ENCODE measurements around the gene BSN. TPM values are rescaled to one million over a fixed set of nuclear protein-coding genes. Genes with fewer than 3 reads are reported as not detected.

Gene BSN
- total and polyA plus RNA-seq, 2 experiments from 2014 or later = under 0.01 to 0.03 TPM

DNA sequence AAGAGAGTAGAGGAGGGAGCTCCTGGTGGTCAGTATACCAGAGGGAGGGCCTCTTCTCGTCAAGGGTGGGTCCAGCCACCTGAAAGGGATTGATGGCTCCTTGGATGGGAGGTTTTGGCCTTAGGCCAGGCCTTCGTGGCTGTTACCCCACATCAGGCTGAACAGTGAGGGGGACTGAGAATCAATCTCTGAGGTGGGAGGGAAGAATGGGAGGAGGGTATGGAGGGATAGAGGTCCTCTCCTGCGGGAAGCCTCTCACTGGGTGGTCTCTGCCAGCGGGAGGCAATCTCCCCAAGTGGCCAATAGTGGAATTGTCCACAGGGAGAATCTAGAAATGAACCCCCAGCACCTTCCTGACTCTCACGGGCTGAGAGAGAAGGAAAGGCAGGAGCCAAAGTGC lies 53.5 kb downstream of the BSN start:
- TF ChIP-seq EZH2 (IDR thresholded peaks at IDR 0.05; ENCODE audit: insufficient read depth, poor library complexity, severe bottlenecking) (no peak), EZH2phosphoT487 (IDR thresholded peaks at IDR 0.05; ENCODE audit: insufficient read depth, low read depth) (no peak)
- no peak for DNase-seq
- Histone ChIP-seq H3K9me3 (ENCODE audit: low read depth) (no peaks in the 10 kb centered on the region), H3K9me2 (ENCODE audit: insufficient read depth) (no peaks in the 10 kb centered on the region), H3K79me2 (ENCODE audit: insufficient read depth) (no peaks in the 10 kb centered on the region), H3F3A (ENCODE audit: insufficient read depth) (peaks cover 9% of the 10 kb centered on the region; the same call in 1 of the 2 replicates), H2AFZ (no peak overlapping the region), H3K36me3 (ENCODE audit: low read depth) (no peaks in the 10 kb centered on the region), H3K9ac (no peak overlapping the region), H3K27me3 (replicated peaks; ENCODE audit: insufficient read depth) (no peaks in the 10 kb centered on the region), H4K20me1 (ENCODE audit: insufficient read depth) (no peaks in the 10 kb centered on the region), H3K4me3 (no peak overlapping the region), H3K27ac (no peak overlapping the region), H3K4me2 (ENCODE audit: unreplicated experiment) (no peak overlapping the region), H3K4me1 (ENCODE audit: insufficient read depth) (peaks cover 13% of the 10 kb centered on the region; the same call in 1 of the 2 replicates)
- in situ Hi-C loops (cut with MboI) = no loop called here
- 48 to 51% methylated on average over 5 of the region's 5 CpGs for WGBS, 2 experiments (ENCODE audit: low coverage in 1 of 2, low lambda C conversion rate in 2 of 2, missing lambda C conversion rate in 2 of 2)

DNA sequence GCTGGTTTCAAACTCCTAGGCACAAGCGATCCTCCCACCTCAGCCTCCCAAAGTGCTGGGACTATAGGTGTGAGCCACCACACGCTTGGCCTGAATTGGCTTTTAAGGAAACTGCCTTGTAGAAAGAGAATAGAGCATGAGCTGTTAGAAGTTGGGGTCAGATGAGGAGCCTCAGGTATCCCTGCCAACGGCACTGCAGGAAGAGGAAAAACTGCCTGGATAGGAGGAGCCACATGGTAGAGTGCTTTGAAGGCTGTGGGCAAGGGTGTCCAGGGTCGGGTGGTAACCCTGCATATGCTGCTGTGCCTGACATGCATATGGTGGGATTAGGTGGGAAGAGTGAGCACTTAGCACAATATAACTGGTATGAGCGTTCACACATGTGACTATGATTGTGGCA lies 55.0 kb downstream of the BSN start:
- Histone ChIP-seq H3K9me2 (ENCODE audit: insufficient read depth) (no peaks in the 10 kb centered on the region), H3K4me1 (ENCODE audit: insufficient read depth) (peaks cover 13% of the 10 kb centered on the region; the same call in 1 of the 2 replicates), H3K27me3 (replicated peaks; ENCODE audit: insufficient read depth) (no peaks in the 10 kb centered on the region), H3F3A (ENCODE audit: insufficient read depth) (peaks cover 9% of the 10 kb centered on the region; the same call in 1 of the 2 replicates), H3K9ac (no peak overlapping the region), H3K4me3 (no peak overlapping the region), H3K27ac (no peak overlapping the region), H3K9me3 (ENCODE audit: low read depth) (no peaks in the 10 kb centered on the region), H3K4me2 (ENCODE audit: unreplicated experiment) (no peak overlapping the region), H4K20me1 (ENCODE audit: insufficient read depth) (no peaks in the 10 kb centered on the region), H3K79me2 (ENCODE audit: insufficient read depth) (no peaks in the 10 kb centered on the region), H3K36me3 (ENCODE audit: low read depth) (no peaks in the 10 kb centered on the region), H2AFZ (no peak overlapping the region)
- TF ChIP-seq EZH2phosphoT487 (IDR thresholded peaks at IDR 0.05; ENCODE audit: insufficient read depth, low read depth) = no peak
- TF ChIP-seq EZH2 (IDR thresholded peaks at IDR 0.05; ENCODE audit: insufficient read depth, poor library complexity, severe bottlenecking) = no peak
- no peak for DNase-seq
- 66 to 79% methylated on average over 5 of the region's 5 CpGs for WGBS, 2 experiments (ENCODE audit: low coverage in 1 of 2, low lambda C conversion rate in 2 of 2, missing lambda C conversion rate in 2 of 2)
- in situ Hi-C loops (cut with MboI) = no loop called here

DNA sequence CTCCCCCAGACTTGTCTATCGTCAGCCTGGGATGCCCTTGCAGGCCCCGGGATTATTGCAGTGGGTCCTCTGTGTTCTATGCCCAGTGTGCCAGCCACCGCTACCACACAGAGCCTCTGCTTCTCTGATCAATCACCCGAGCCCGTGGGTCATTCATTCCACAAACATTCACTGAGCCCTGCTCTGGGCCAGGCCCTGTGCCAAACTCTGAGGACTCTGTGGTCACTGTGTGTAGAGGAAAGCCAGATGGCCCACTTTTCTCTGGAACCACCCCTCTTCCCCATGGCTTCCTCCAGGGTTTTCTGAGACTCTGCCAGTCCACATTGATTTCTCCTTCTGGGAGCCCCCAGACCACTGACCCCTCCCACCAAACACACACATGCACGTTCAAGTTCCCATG lies 55.5 kb downstream of the BSN start:
- H3K4me3 ChIP-seq = no peak overlapping the region
- no peaks in the 10 kb centered on the region for H4K20me1 ChIP-seq (ENCODE audit: insufficient read depth)
- in situ Hi-C loops (cut with MboI) = no loop called here
- H2AFZ ChIP-seq = no peak overlapping the region
- WGBS, 2 experiments (ENCODE audit: low coverage in 1 of 2, low lambda C conversion rate in 2 of 2, missing lambda C conversion rate in 2 of 2) = 37 to 39% methylated on average over 6 of the region's 6 CpGs
- no peaks in the 10 kb centered on the region for H3K36me3 ChIP-seq (ENCODE audit: low read depth)
- H3F3A ChIP-seq (ENCODE audit: insufficient read depth) = peaks cover 9% of the 10 kb centered on the region; the same call in 1 of the 2 replicates
- TF ChIP-seq EZH2 (IDR thresholded peaks at IDR 0.05; ENCODE audit: insufficient read depth, poor library complexity, severe bottlenecking) (no peak), EZH2phosphoT487 (IDR thresholded peaks at IDR 0.05; ENCODE audit: insufficient read depth, low read depth) (no peak)
- no peaks in the 10 kb centered on the region for H3K9me3 ChIP-seq (ENCODE audit: low read depth)
- H3K27me3 ChIP-seq (replicated peaks; ENCODE audit: insufficient read depth) = no peaks in the 10 kb centered on the region
- H3K9me2 ChIP-seq (ENCODE audit: insufficient read depth) = no peaks in the 10 kb centered on the region
- H3K79me2 ChIP-seq (ENCODE audit: insufficient read depth) = no peaks in the 10 kb centered on the region
- peaks cover 13% of the 10 kb centered on the region; the same call in 1 of the 2 replicates for H3K4me1 ChIP-seq (ENCODE audit: insufficient read depth)
- no peak overlapping the region for H3K9ac ChIP-seq
- no peak overlapping the region for H3K27ac ChIP-seq
- no peak overlapping the region for H3K4me2 ChIP-seq (ENCODE audit: unreplicated experiment)
- no peak for DNase-seq

DNA sequence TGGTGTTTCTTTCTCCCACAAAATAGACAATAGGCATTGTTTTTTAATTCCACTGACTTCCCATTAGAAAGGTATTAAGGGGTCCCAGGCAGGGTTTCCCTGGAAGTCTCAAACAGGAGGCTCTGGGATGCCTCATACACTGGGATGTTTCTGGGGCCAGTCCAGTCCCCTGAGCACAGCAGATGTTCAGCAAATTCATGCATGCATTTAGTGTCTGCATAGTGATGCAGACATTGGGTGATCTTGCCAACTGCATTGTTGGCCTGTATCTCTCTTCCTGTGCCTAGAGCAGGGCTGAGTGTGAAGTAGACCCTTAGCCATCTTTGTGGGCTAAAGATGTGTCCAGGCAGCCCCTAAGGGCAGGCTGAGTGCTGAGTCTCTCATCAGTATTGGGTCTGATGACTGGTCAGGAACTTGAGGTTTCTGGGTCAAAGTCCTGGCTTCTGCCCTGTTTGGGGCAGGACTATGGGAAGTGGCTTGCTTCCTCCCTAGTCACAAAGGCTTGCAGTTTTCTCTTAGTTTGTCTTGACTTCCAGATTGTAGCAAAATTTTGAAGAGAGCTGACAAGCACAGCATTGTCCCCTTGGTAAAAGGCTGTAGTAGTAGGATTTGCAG lies 56.5 kb downstream of the BSN start:
- no peaks in the 10 kb centered on the region for H4K20me1 ChIP-seq (ENCODE audit: insufficient read depth)
- H3K79me2 ChIP-seq (ENCODE audit: insufficient read depth) = no peaks in the 10 kb centered on the region
- H2AFZ ChIP-seq = no peak overlapping the region
- no peaks in the 10 kb centered on the region for H3K9me2 ChIP-seq (ENCODE audit: insufficient read depth)
- H3K27ac ChIP-seq = no peak overlapping the region
- no peaks in the 10 kb centered on the region for H3K9me3 ChIP-seq (ENCODE audit: low read depth)
- in situ Hi-C loops (cut with MboI) = no loop called here
- TF ChIP-seq EZH2phosphoT487 (IDR thresholded peaks at IDR 0.05; ENCODE audit: insufficient read depth, low read depth) (no peak), EZH2 (IDR thresholded peaks at IDR 0.05; ENCODE audit: insufficient read depth, poor library complexity, severe bottlenecking) (no peak)
- H3K36me3 ChIP-seq (ENCODE audit: low read depth) = no peaks in the 10 kb centered on the region
- H3K27me3 ChIP-seq (replicated peaks; ENCODE audit: insufficient read depth) = no peaks in the 10 kb centered on the region
- no peak overlapping the region for H3K4me2 ChIP-seq (ENCODE audit: unreplicated experiment)
- peak; percentile 26 for DNase-seq
- H3K4me1 ChIP-seq (ENCODE audit: insufficient read depth) = peaks cover 14% of the 10 kb centered on the region
- peaks cover 9% of the 10 kb centered on the region; the same call in 1 of the 2 replicates for H3F3A ChIP-seq (ENCODE audit: insufficient read depth)
- no peak overlapping the region for H3K4me3 ChIP-seq
- no peak overlapping the region for H3K9ac ChIP-seq
